B cell (primary cell): Measurements from ENCODE around the gene PLA2G2E. TPM values are rescaled to one million over a fixed set of nuclear protein-coding genes. Genes with fewer than 3 reads are reported as not detected.

Source experiments
- ATAC-seq: fragments of 200-7000 bp; cut with Tn5 transposase; one replicate; pipeline ENCODE4 v1.10.0; 2021; ENCODE audit warnings: low read depth, mild to moderate bottlenecking, moderate number of reproducible peaks, moderate library complexity
- CTCF ChIA-PET: fragments of 350-600 bp; sonication (Branson Sonifier 250); formaldehyde crosslinking; loops from one replicate; lab custom pipeline; 2021; ENCODE audit warnings: antibody characterized with exemption, inconsistent platforms; lab: Charles Lee
- POLR2A ChIA-PET: fragments of 350-600 bp; sonication (Branson Sonifier 250); formaldehyde crosslinking; loops from one replicate; lab custom pipeline; 2021; ENCODE audit warnings: antibody characterized with exemption; lab: Charles Lee
- DNase-seq: peaks from one replicate; pipeline ENCODE4 v3.0.0; 2013
- H2AFZ ChIP-seq: 2 replicates; pipeline ENCODE4 v1.6.1; 2012; ENCODE audit warnings: mild to moderate bottlenecking, low read depth, low read length; ENCODE audit not compliant: insufficient read depth, poor library complexity, severe bottlenecking
- H3K27ac ChIP-seq, 2 donors: 1 replicate in 1 of 2; 2 replicates in 1 of 2; pipeline ENCODE4 v1.5.1; 2012 to 2013; ENCODE audit warnings: low read length in 2 of 2, mild to moderate bottlenecking in 2 of 2, moderate library complexity in 1 of 2
- H3K27me3 ChIP-seq, 4 experiments: fragments of 200-600 bp in 1 of 4; sonication (generic) in 1 of 4; replicated peaks in 1 of 4; 1 replicate in 2 of 4; 2 replicates in 2 of 4; pipeline versions ENCODE4 v1.6.1 to v1.7.0; 2013 to 2016; ENCODE audit warnings: low read length in 3 of 4, mild to moderate bottlenecking in 2 of 4, mixed read lengths in 1 of 4, moderate library complexity in 1 of 4; ENCODE audit not compliant: insufficient read depth in 4 of 4, control insufficient read depth in 3 of 4; ENCODE audit errors: control extremely low read depth in 1 of 4
- H3K36me3 ChIP-seq, 2 experiments: replicated peaks in 1 of 2; 1 replicate in 1 of 2; 2 replicates in 1 of 2; pipeline versions ENCODE4 v1.6.1 to v1.7.1; 2013; ENCODE audit warnings: low read length in 1 of 2; ENCODE audit not compliant: insufficient read depth in 2 of 2, control insufficient read depth in 1 of 2; ENCODE audit errors: control extremely low read depth in 1 of 2, extremely low read depth in 1 of 2
- H3K4me1 ChIP-seq, 2 donors: fragments of 200-600 bp in 1 of 2; sonication (generic) in 1 of 2; 1 replicate in 1 of 2; 2 replicates in 1 of 2; pipeline versions ENCODE4 v1.5.1 to v1.6.1; 2013 to 2017; ENCODE audit warnings: low read length in 2 of 2; ENCODE audit not compliant: control insufficient read depth in 2 of 2, insufficient read depth in 2 of 2
- H3K4me2 ChIP-seq: replicated peaks from 2 replicates; pipeline ENCODE3; 2012; ENCODE audit warnings: mild to moderate bottlenecking, low read depth, low read length; ENCODE audit not compliant: poor library complexity, severe bottlenecking
- H3K4me3 ChIP-seq, 5 experiments: fragments of 200-600 bp in 1 of 5; sonication (generic) in 1 of 5; 1 replicate in 3 of 5; 2 replicates in 2 of 5; pipeline versions ENCODE4 v1.5.1 to v1.7.0; 2011 to 2016; ENCODE audit warnings: low read length in 4 of 5, mild to moderate bottlenecking in 4 of 5, low read depth in 2 of 5, control low read depth in 1 of 5, moderate library complexity in 1 of 5; ENCODE audit not compliant: insufficient read depth in 1 of 5; ENCODE audit errors: control extremely low read depth in 1 of 5, extremely low read depth in 1 of 5
- H3K79me2 ChIP-seq: fragments of 200-600 bp; sonication (generic); one replicate; pipeline ENCODE4 v1.6.0; 2016; ENCODE audit warnings: low read length; ENCODE audit not compliant: control insufficient read depth, insufficient read depth
- H3K9ac ChIP-seq: fragments of 200-600 bp; sonication (generic); 2 replicates; pipeline ENCODE4 v1.6.1; 2017; ENCODE audit warnings: mild to moderate bottlenecking, low read length, moderate library complexity
- H3K9me3 ChIP-seq, 3 donors: one replicate each; pipeline versions ENCODE4 v1.6.1 to v1.7.1; 2013; ENCODE audit warnings: low read length in 2 of 3; ENCODE audit not compliant: control insufficient read depth in 2 of 3, insufficient read depth in 1 of 3; ENCODE audit errors: control extremely low read depth in 1 of 3
- H4K20me1 ChIP-seq: 2 replicates; pipeline ENCODE4 v1.6.0; 2012; ENCODE audit warnings: mild to moderate bottlenecking, low read length; ENCODE audit not compliant: insufficient read depth, control insufficient read depth, poor library complexity, severe bottlenecking
- H3K27ac Mint-ChIP-seq: one replicate; pipeline ENCODE4 v1.8.0; 2021; ENCODE audit warnings: mixed read lengths
- H3K27me3 Mint-ChIP-seq: one replicate; pipeline ENCODE4 v1.8.0; 2021; ENCODE audit warnings: mixed read lengths
- H3K4me1 Mint-ChIP-seq: one replicate; pipeline ENCODE4 v1.8.0; 2021; ENCODE audit warnings: mixed read lengths
- H3K4me3 Mint-ChIP-seq: one replicate; pipeline ENCODE4 v1.8.0; 2021; ENCODE audit warnings: mixed read lengths
- H3K9me3 Mint-ChIP-seq: one replicate; pipeline ENCODE4 v1.8.0; 2022; ENCODE audit warnings: mixed read lengths; ENCODE audit not compliant: insufficient read depth
- EZH2 ChIP-seq: IDR thresholded peaks from 2 replicates; pipeline ENCODE4 v1.6.1; 2012; ENCODE audit warnings: borderline replicate concordance, low read depth, mild to moderate bottlenecking, moderate library complexity, low read length; ENCODE audit not compliant: insufficient read depth, poor library complexity, severe bottlenecking
- WGBS: methylation state at CpG from one replicate; pipeline ENCODE4 v1.1.5; 2013; ENCODE audit warnings: missing lambda C conversion rate; ENCODE audit not compliant: insufficient coverage; 5-methylcytosine and 5-hydroxymethylcytosine counted together
- intact Hi-C: fragments of 100-400 bp; cut with micrococcal nuclease; formaldehyde crosslinking; loops from one replicate; pipeline ENCODE4 v1.10.0; 2022
- polyA plus RNA-seq: library from polyadenylated mRNA; depleted of rRNA; stranded (reverse); fragments of >200 nt; gene quantifications from 2 replicates; pipeline ENCODE4 v1.2.3, GENCODE V29; 2012
- total RNA-seq, 2 donors: library from RNA; stranded (reverse); fragments of 120-200 nt in 1 of 2; gene quantifications; 1 replicate in 1 of 2; 2 replicates in 1 of 2; pipeline versions ENCODE4 v1.2.3 to v1.2.4, GENCODE V29; 2013 to 2022
- TF ChIP-seq, protein P1 (sequence below): fragments of 200-600 bp; IDR thresholded peaks from one replicate; pipeline ENCODE4 v1.8.0; 2022; ENCODE audit warnings: antibody characterized with exemption, mild to moderate bottlenecking

The PLA2G2E gene
- total and polyA plus RNA-seq, 2 donors (not counting 1 experiment from before 2014, with no cell fraction given): not detected

DNA sequence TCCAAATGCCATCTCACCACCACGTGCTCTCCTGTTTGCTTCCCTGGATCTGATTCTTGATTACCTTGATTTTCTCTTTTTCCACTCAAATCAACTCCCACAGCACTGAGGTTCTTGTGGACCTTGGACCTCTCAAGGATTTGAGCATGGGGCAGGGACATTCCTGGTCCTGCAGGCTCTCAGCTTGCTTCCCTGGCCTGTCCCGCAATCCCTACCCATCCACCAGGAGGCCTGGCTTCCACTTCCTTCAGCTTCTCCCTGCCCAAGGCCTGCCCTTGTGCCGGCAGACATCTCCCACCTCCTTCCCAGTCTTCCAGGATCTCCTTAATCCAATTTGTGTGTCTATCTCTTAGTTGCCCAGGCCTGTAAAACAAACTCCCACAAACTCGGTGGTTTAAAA lies 34.4 kb upstream of the PLA2G2E start:
- intact Hi-C loops: no loop called here
- Mint-ChIP-seq H3K4me3 (no peak overlapping the region), H3K9me3 (no peaks in the 10 kb centered on the region), H3K27ac (no peak overlapping the region), H3K4me1 (peaks cover 6% of the 10 kb centered on the region), H3K27me3 (peaks cover 28% of the 10 kb centered on the region)
- Histone ChIP-seq H3K27ac (no peak overlapping the region), H3K4me3 (no peak overlapping the region), H3K79me2 (no peaks in the 10 kb centered on the region), H3K27me3 (peaks cover 0 to 20% (median 5%) of the 10 kb centered on the region in 4 experiments), H3K4me1 (peaks cover 5 to 8% of the 10 kb centered on the region in 2 donors), H3K36me3 (no peaks in the 10 kb centered on the region), H3K9me3 (peaks cover 0 to 13% (median 0%) of the 10 kb centered on the region in 3 donors), H2AFZ (no peak overlapping the region), H3K4me2 (no peak overlapping the region), H4K20me1 (no peaks in the 10 kb centered on the region), H3K9ac (no peak overlapping the region)
- ATAC-seq: no peak
- CTCF ChIA-PET: no interaction called here
- POLR2A ChIA-PET: no interaction called here
- no peak for TF ChIP-seq EZH2
- TF ChIP-seq, protein P1, sequence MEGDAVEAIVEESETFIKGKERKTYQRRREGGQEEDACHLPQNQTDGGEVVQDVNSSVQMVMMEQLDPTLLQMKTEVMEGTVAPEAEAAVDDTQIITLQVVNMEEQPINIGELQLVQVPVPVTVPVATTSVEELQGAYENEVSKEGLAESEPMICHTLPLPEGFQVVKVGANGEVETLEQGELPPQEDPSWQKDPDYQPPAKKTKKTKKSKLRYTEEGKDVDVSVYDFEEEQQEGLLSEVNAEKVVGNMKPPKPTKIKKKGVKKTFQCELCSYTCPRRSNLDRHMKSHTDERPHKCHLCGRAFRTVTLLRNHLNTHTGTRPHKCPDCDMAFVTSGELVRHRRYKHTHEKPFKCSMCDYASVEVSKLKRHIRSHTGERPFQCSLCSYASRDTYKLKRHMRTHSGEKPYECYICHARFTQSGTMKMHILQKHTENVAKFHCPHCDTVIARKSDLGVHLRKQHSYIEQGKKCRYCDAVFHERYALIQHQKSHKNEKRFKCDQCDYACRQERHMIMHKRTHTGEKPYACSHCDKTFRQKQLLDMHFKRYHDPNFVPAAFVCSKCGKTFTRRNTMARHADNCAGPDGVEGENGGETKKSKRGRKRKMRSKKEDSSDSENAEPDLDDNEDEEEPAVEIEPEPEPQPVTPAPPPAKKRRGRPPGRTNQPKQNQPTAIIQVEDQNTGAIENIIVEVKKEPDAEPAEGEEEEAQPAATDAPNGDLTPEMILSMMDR: no peak
- no peak for DNase-seq
- WGBS: 77% methylated on average over 3 of the region's 4 CpGs

DNA sequence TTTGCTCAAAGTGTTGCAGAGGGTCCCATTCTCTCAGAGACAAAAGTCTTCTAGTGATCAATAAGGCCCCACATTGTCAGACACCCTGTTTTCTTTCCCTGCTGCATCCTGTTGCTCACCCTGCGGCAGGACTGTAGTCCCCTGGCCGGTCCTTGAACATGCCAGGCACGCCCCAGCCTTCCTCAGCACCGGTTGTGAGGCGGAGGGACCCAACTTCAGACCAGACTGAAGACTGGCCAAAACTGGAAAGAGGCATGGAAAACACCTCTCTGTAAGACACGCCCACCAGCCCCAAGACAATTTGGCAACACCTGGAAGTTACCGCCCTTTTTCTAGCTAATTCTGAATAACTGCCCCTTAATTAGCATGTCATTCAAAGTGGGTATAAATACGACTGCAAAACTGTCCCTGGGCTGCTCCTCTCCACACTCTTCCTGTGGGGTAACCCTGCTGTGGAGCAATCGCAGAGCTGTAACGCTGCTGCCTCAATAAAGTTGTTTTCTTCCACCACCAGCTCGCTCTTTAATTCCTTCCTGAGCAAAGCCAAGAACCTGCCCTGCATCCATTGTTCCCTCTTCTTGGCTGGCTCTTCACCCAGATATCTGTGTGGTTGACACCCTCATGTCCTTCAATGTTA lies 32.2 kb upstream of the PLA2G2E start:
- Histone ChIP-seq H3K9me3 (peaks cover 0 to 5% (median 0%) of the 10 kb centered on the region in 3 donors), H3K79me2 (no peaks in the 10 kb centered on the region), H3K4me1 (peaks cover 2 to 3% of the 10 kb centered on the region in 2 donors), H3K4me2 (no peak overlapping the region), H4K20me1 (no peaks in the 10 kb centered on the region), H2AFZ (no peak overlapping the region), H3K27me3 (peaks cover 0 to 14% (median 2%) of the 10 kb centered on the region in 4 experiments), H3K36me3 (no peaks in the 10 kb centered on the region), H3K4me3 (no peak overlapping the region), H3K9ac (no peak overlapping the region), H3K27ac (no peak overlapping the region)
- CTCF ChIA-PET: no interaction called here
- peaks cover 3% of the 10 kb centered on the region for H3K4me1 Mint-ChIP-seq
- peaks cover 29% of the 10 kb centered on the region for H3K27me3 Mint-ChIP-seq
- no peak for TF ChIP-seq EZH2
- TF ChIP-seq, protein P1: no peak
- POLR2A ChIA-PET: no interaction called here
- intact Hi-C loops: no loop called here
- H3K9me3 Mint-ChIP-seq: no peaks in the 10 kb centered on the region
- DNase-seq: no peak
- 64% methylated on average over 10 of the region's 11 CpGs for WGBS
- H3K4me3 Mint-ChIP-seq: no peak overlapping the region
- ATAC-seq: no peak
- H3K27ac Mint-ChIP-seq: no peak overlapping the region
